A673 (cell line): Measurements from ENCODE around the gene WIPF2. TPM values are rescaled to one million over a fixed set of nuclear protein-coding genes. Genes with fewer than 3 reads are reported as not detected.
A peak's percentile ranks its signal among the peaks of the same experiment; 100 is the strongest.

Source experiments
- BruUV-seq: library from RNA; stranded (reverse); fragments of 400-500 nt; replicated peaks from 2 replicates; lab custom pipeline; 2021; lab: Mats Ljungman, UMichigan
- CTCF ChIA-PET: fragments of 300-600 bp; sonication (Branson Sonifier 250); formaldehyde crosslinking; loops from one replicate; lab custom pipeline; 2022; ENCODE audit warnings: antibody characterized with exemption; lab: Charles Lee
- POLR2A ChIA-PET: fragments of 300-600 bp; sonication (Branson Sonifier 250); formaldehyde crosslinking; loops from one replicate; lab custom pipeline; 2022; ENCODE audit warnings: antibody characterized with exemption; ENCODE audit not compliant: low non-redundant PET; lab: Charles Lee
- DNase-seq: peaks from one replicate; pipeline ENCODE4 v3.0.0-alpha.2; 2015; ENCODE audit warnings: low spot score
- H3K27ac ChIP-seq: fragments of 200-600 bp; sonication (generic); 2 replicates; pipeline ENCODE4 v1.5.1; 2016; ENCODE audit warnings: mixed run types, low read depth, mild to moderate bottlenecking, mixed read lengths, antibody characterized with exemption, low read length; ENCODE audit not compliant: poor library complexity, severe bottlenecking
- H3K27me3 ChIP-seq: fragments of 200-600 bp; sonication (generic); replicated peaks from 2 replicates; pipeline ENCODE4 v1.6.1; 2017; ENCODE audit warnings: mixed run types, low read depth, mild to moderate bottlenecking, mixed read lengths, antibody characterized with exemption, low read length; ENCODE audit not compliant: insufficient read depth, poor library complexity
- H3K36me3 ChIP-seq: fragments of 200-600 bp; sonication (generic); 2 replicates; pipeline ENCODE4 v1.6.1; 2016; ENCODE audit warnings: mixed run types, mild to moderate bottlenecking, mixed read lengths, antibody characterized with exemption, low read length; ENCODE audit not compliant: insufficient read depth, poor library complexity, severe bottlenecking
- H3K4me1 ChIP-seq: fragments of 200-600 bp; sonication (generic); 2 replicates; pipeline ENCODE4 v1.6.1; 2017; ENCODE audit warnings: mixed run types, mild to moderate bottlenecking, mixed read lengths, antibody characterized with exemption, low read length; ENCODE audit not compliant: insufficient read depth, poor library complexity, severe bottlenecking
- H3K4me3 ChIP-seq: fragments of 200-600 bp; sonication (generic); 2 replicates; pipeline ENCODE4 v1.5.1; 2016; ENCODE audit warnings: low read depth, mixed run types, mild to moderate bottlenecking, mixed read lengths, low read length; ENCODE audit not compliant: poor library complexity, severe bottlenecking
- H3K9me3 ChIP-seq: fragments of 200-600 bp; sonication (generic); 2 replicates; pipeline ENCODE4 v1.6.1; 2016; ENCODE audit warnings: mixed run types, low read depth, mild to moderate bottlenecking, mixed read lengths, antibody characterized with exemption, low read length; ENCODE audit not compliant: poor library complexity, severe bottlenecking
- EZH2 ChIP-seq: fragments of 200-600 bp; sonication (generic); IDR thresholded peaks from 2 replicates; pipeline ENCODE4 v1.6.1; 2017; ENCODE audit warnings: borderline replicate concordance, low read depth, mild to moderate bottlenecking, mixed read lengths, antibody characterized with exemption, low read length; ENCODE audit not compliant: poor library complexity, severe bottlenecking
- intact Hi-C: fragments of 100-400 bp; cut with micrococcal nuclease; formaldehyde crosslinking; loops from one replicate; pipeline ENCODE4 v1.10.0; 2022; ENCODE audit not compliant: unreplicated experiment
- total RNA-seq: library from RNA; stranded (reverse); gene quantifications from 2 replicates; pipeline ENCODE4 v1.2.3, GENCODE V29; 2021
- TF ChIP-seq, protein P1 (sequence below): fragments of 300-800, 200-600 bp; sonication (generic); conservative IDR thresholded peaks from 2 replicates; pipeline ENCODE4 v1.5.1; 2017; ENCODE audit warnings: low read depth, mild to moderate bottlenecking, antibody characterized with exemption, low read length, moderate library complexity, mixed read lengths

Gene WIPF2
- total RNA-seq, 1 experiment from 2014 or later = 16.3 TPM

- Histone ChIP-seq H3K36me3 (no peaks in the 10 kb centered on the region), H3K4me3 (peak overlapping the region; percentile 43), H3K27ac (peak overlapping the region; percentile 42), H3K27me3 (no peaks in the 10 kb centered on the region), H3K4me1 (peaks cover 45% of the 10 kb centered on the region), H3K9me3 (no peaks in the 10 kb centered on the region)
- no peak for DNase-seq
- POLR2A ChIA-PET = no interaction called here
- no TSS peak for BruUV-seq
- CTCF ChIA-PET = no interaction called here
- intact Hi-C loops = no loop called here
- TF ChIP-seq EZH2 = no peak
- TF ChIP-seq, protein P1, sequence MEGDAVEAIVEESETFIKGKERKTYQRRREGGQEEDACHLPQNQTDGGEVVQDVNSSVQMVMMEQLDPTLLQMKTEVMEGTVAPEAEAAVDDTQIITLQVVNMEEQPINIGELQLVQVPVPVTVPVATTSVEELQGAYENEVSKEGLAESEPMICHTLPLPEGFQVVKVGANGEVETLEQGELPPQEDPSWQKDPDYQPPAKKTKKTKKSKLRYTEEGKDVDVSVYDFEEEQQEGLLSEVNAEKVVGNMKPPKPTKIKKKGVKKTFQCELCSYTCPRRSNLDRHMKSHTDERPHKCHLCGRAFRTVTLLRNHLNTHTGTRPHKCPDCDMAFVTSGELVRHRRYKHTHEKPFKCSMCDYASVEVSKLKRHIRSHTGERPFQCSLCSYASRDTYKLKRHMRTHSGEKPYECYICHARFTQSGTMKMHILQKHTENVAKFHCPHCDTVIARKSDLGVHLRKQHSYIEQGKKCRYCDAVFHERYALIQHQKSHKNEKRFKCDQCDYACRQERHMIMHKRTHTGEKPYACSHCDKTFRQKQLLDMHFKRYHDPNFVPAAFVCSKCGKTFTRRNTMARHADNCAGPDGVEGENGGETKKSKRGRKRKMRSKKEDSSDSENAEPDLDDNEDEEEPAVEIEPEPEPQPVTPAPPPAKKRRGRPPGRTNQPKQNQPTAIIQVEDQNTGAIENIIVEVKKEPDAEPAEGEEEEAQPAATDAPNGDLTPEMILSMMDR = no peak
Measured at GRCh38 chr17:40320756-40321523, 101.8 kb downstream of the WIPF2 start.

GRCh38 chr17:40321524-40321929 lies 102.4 kb downstream of the WIPF2 start:
- no TSS peak for BruUV-seq
- no peaks in the 10 kb centered on the region for H3K9me3 ChIP-seq
- DNase-seq = no peak
- intact Hi-C loops = no loop called here
- H3K27ac ChIP-seq = peak overlapping the region; percentile 77
- H3K27me3 ChIP-seq = no peaks in the 10 kb centered on the region
- H3K36me3 ChIP-seq = no peaks in the 10 kb centered on the region
- ChIA-PET POLR2A (no interaction called here), CTCF (interaction anchor here (0.6 kb wide), 1 partner anchor 36 kb away, joined by 3 read pairs; no protein-coding TSS in a partner anchor)
- H3K4me1 ChIP-seq = peaks cover 45% of the 10 kb centered on the region
- TF ChIP-seq EZH2 = no peak
- TF ChIP-seq, protein P1 = no peak
- peak overlapping the region; percentile 43 for H3K4me3 ChIP-seq

DNA sequence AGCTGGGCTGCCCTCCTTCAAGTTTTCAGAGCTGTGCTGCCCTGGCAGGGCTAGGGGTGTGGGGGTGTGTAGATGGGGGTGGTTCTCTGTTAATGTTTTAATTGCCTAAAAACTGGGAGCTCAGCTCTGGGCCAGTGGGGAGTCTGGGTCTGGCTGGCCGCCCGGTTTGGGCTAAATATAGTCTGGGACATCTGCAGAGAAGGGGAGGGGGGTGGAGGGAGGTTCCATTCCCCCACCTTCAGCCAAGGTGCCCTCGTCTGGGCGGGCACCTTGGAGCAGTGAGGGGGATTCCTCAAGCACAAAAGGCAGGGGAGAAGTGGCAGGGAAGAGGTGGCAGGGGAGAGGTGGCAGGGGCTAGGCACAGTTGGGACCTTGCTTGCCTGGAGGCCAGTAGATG lies 102.9 kb downstream of the WIPF2 start:
- intact Hi-C loops = no loop called here
- Histone ChIP-seq H3K27me3 (no peaks in the 10 kb centered on the region), H3K4me3 (peak overlapping the region; percentile 43), H3K9me3 (no peaks in the 10 kb centered on the region), H3K36me3 (no peaks in the 10 kb centered on the region), H3K4me1 (peaks cover 43% of the 10 kb centered on the region), H3K27ac (peak overlapping the region; percentile 77)
- POLR2A ChIA-PET = no interaction called here
- CTCF ChIA-PET = interaction anchor here (0.6 kb wide), 1 partner anchor 36 kb away, joined by 3 read pairs; no protein-coding TSS in a partner anchor
- TF ChIP-seq, protein P1 = no peak
- TF ChIP-seq EZH2 = no peak
- no peak for DNase-seq
- BruUV-seq = no TSS peak
